Lung (tissue), 12 donors: ENCODE measurements around the gene SELENOS. TPM values are rescaled to one million over a fixed set of nuclear protein-coding genes. Genes with fewer than 3 reads are reported as not detected.

ENCODE experiments used
- ATAC-seq: fragments of 200-7000 bp; cut with Tn5 transposase; one replicate; pipeline ENCODE4 v1.9.1; 2020; ENCODE audit warnings: moderate number of reproducible peaks; ENCODE audit not compliant: insufficient read depth, low FRiP score
- DNase-seq, 3 donors: peaks; one replicate each; pipeline ENCODE4 v3.0.0-alpha.2; 2013 to 2017
- H3K27ac ChIP-seq, 2 donors: one replicate each; pipeline ENCODE4 v1.5.1; 2013; ENCODE audit warnings: mild to moderate bottlenecking in 2 of 2, moderate library complexity in 2 of 2, control low read depth in 1 of 2, inconsistent platforms in 1 of 2, low read depth in 1 of 2, low read length in 1 of 2
- H3K27me3 ChIP-seq, 3 donors: one replicate each; pipeline ENCODE4 v1.5.1; 2013; ENCODE audit warnings: low read length in 2 of 3; ENCODE audit not compliant: control insufficient read depth in 3 of 3, insufficient read depth in 3 of 3
- H3K36me3 ChIP-seq, 4 donors: one replicate each; pipeline ENCODE4 v1.5.1; 2013; ENCODE audit warnings: low read length in 4 of 4, mild to moderate bottlenecking in 1 of 4, moderate library complexity in 1 of 4; ENCODE audit not compliant: control insufficient read depth in 4 of 4, insufficient read depth in 4 of 4
- H3K4me1 ChIP-seq, 5 donors: one replicate each; pipeline ENCODE4 v1.5.1; 2013; ENCODE audit warnings: low read length in 5 of 5, mild to moderate bottlenecking in 2 of 5, moderate library complexity in 1 of 5; ENCODE audit not compliant: control insufficient read depth in 5 of 5, insufficient read depth in 5 of 5
- H3K4me3 ChIP-seq: one replicate; pipeline ENCODE4 v1.5.1; 2013; ENCODE audit warnings: mild to moderate bottlenecking, control low read depth, moderate library complexity
- H3K9ac ChIP-seq, 2 donors: one replicate each; pipeline ENCODE4 v1.5.1; 2013; ENCODE audit warnings: low read length in 2 of 2, control low read depth in 1 of 2; ENCODE audit not compliant: insufficient read depth in 1 of 2
- H3K9me3 ChIP-seq, 4 donors: one replicate each; pipeline ENCODE4 v1.5.1; 2013; ENCODE audit warnings: low read length in 3 of 4, mild to moderate bottlenecking in 1 of 4, moderate library complexity in 1 of 4; ENCODE audit not compliant: control insufficient read depth in 4 of 4, insufficient read depth in 3 of 4
- CTCF ChIP-seq: IDR thresholded peaks from 2 replicates; pipeline ENCODE4 v1.5.1; 2012; ENCODE audit warnings: mild to moderate bottlenecking; ENCODE audit errors: control extremely low read depth, extremely low read depth
- WGBS, 2 donors: extraction: QIAGEN DNeasy Blood & Tissue Kit; methylation state at CpG; one replicate each; pipeline ENCODE4 v1.1.7; 2013; 5-methylcytosine and 5-hydroxymethylcytosine counted together
- polyA plus RNA-seq, 2 donors: library from polyadenylated mRNA; stranded (reverse); fragments of 200-250 nt; gene quantifications; one replicate each; pipeline ENCODE4 v1.2.1, GENCODE V29; 2013
- total RNA-seq, 2 donors: library from RNA; depleted of rRNA in 1 of 2; stranded (reverse); fragments of >200 nt in 1 of 2; gene quantifications; one replicate each; pipeline ENCODE4 v1.2.1, GENCODE V29; 2014 to 2021
- donor health status: control.
- donor health status: control.
- donor health status: Bipolar disorder and iron deficiency.
- donor health status: healthy.
- donor health status: DM: yes; HTN: yes; CAD: no.

The SELENOS gene
- total and polyA plus RNA-seq, 4 donors, result 41.7 to 158 (median 81.9) TPM

GRCh38 chr15:101286471-101287114 lies 9.3 kb upstream of the SELENOS start:
- no peak overlapping the region for H3K9ac ChIP-seq
- 83 to 92% methylated on average over 9 of the region's 9 CpGs for WGBS, 2 donors

GRCh38 chr15:101283931-101284330 lies 6.6 kb upstream of the SELENOS start:
- no peak for ATAC-seq
- H3K36me3 ChIP-seq, result peaks cover 30 to 59% (median 48%) of the 10 kb centered on the region in 4 donors
- H3K27ac ChIP-seq, result no peak overlapping the region
- no peaks in the 10 kb centered on the region for H3K27me3 ChIP-seq
- no peaks in the 10 kb centered on the region for H3K9me3 ChIP-seq
- no peak overlapping the region for H3K9ac ChIP-seq
- no peaks in the 10 kb centered on the region for H3K4me1 ChIP-seq
- TF ChIP-seq CTCF, result no peak
- no peak overlapping the region for H3K4me3 ChIP-seq
- no peak for DNase-seq
- 89 to 90% methylated on average over 6 of the region's 6 CpGs for WGBS, 2 donors

More at GRCh38 chr15:101286471-101287114, 9.3 kb upstream of the SELENOS start:
- Histone ChIP-seq H3K4me1 (no peaks in the 10 kb centered on the region), H3K27me3 (no peaks in the 10 kb centered on the region), H3K9me3 (no peaks in the 10 kb centered on the region), H3K27ac (no peak overlapping the region), H3K36me3 (peaks cover 25 to 51% (median 43%) of the 10 kb centered on the region in 4 donors), H3K4me3 (no peak overlapping the region)
- DNase-seq (no peak), ATAC-seq (no peak)
- TF ChIP-seq CTCF, result no peak

GRCh38 chr15:101280007-101280406 lies 2.7 kb upstream of the SELENOS start:
- Histone ChIP-seq H3K4me1 (peaks cover 0 to 5% (median 0%) of the 10 kb centered on the region in 5 donors), H3K36me3 (peaks cover 22 to 41% (median 33%) of the 10 kb centered on the region in 4 donors), H3K9me3 (no peaks in the 10 kb centered on the region), H3K9ac (no peak overlapping the region), H3K4me3 (no peak overlapping the region), H3K27ac (no peak overlapping the region), H3K27me3 (no peaks in the 10 kb centered on the region)
- ATAC-seq (no peak), DNase-seq (no peak)
- no peak for TF ChIP-seq CTCF
- WGBS, 2 donors, result 94 to 95% methylated on average over 2 of the region's 2 CpGs
